B cell (primary cell): ENCODE measurements around the gene PGF.

Experiments used
- EZH2 ChIP-seq: IDR thresholded peaks from 2 replicates; pipeline ENCODE4 v1.6.1; 2012; ENCODE audit warnings: borderline replicate concordance, low read depth, mild to moderate bottlenecking, moderate library complexity, low read length; ENCODE audit not compliant: insufficient read depth, poor library complexity, severe bottlenecking
- TF ChIP-seq, protein P1 (sequence below): fragments of 200-600 bp; IDR thresholded peaks from one replicate; pipeline ENCODE4 v1.8.0; 2022; ENCODE audit warnings: antibody characterized with exemption, mild to moderate bottlenecking

DNA sequence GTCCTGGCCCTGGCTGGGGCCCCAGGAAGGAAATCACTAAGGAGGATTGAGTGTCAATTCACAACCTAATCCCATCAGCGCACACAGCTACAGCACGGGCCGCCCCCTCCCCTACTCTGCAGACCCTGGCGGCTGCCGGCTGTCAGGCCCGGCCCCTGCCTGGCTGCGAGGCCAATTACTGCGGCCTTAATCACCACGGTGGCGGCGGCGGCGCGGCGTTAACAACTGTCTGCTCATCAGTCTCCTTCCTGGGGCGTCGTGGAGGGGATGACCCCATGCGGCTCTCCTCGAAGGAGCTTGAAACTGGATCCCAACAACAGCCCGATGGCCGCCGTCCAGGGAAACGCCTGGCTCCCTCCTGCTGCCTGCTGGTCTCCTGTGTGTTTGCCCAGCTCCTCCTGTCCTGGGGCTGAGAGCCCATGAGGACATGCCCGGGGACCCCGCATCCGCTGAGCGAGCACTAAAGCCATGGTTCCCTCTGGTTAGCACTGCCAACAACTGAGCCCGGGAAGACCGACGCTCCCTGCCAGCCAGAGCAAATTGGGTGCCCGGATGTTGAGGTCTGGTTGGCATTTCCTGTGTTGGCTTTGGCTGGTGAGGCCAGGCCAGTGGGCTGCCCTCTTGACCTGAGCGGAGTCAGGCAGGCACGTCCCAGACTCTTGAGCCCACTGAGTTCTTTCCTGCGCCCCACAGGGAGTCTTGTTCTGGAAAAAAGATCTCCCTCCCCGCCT, 25.5 kb upstream of the PGF start:
- TF ChIP-seq, protein P1, sequence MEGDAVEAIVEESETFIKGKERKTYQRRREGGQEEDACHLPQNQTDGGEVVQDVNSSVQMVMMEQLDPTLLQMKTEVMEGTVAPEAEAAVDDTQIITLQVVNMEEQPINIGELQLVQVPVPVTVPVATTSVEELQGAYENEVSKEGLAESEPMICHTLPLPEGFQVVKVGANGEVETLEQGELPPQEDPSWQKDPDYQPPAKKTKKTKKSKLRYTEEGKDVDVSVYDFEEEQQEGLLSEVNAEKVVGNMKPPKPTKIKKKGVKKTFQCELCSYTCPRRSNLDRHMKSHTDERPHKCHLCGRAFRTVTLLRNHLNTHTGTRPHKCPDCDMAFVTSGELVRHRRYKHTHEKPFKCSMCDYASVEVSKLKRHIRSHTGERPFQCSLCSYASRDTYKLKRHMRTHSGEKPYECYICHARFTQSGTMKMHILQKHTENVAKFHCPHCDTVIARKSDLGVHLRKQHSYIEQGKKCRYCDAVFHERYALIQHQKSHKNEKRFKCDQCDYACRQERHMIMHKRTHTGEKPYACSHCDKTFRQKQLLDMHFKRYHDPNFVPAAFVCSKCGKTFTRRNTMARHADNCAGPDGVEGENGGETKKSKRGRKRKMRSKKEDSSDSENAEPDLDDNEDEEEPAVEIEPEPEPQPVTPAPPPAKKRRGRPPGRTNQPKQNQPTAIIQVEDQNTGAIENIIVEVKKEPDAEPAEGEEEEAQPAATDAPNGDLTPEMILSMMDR: no peak
- no peak for TF ChIP-seq EZH2
